Testis (tissue), 2 donors: ENCODE measurements around the gene SLC37A1.

ENCODE experiments used
- CTCF ChIP-seq, 3 experiments: fragments of 450-650 bp in 2 of 3; fragments of 200-600 bp in 1 of 3; sonication (generic) in 1 of 3; IDR thresholded peaks; one replicate each; pipeline ENCODE4 v1.5.1; 2016 to 2019; ENCODE audit warnings: antibody characterized with exemption in 3 of 3, mild to moderate bottlenecking in 2 of 3, moderate library complexity in 1 of 3
- POLR2A ChIP-seq: fragments of 450-650 bp; IDR thresholded peaks from one replicate; pipeline ENCODE4 v1.6.1; 2017; ENCODE audit warnings: antibody characterized with exemption, mild to moderate bottlenecking, moderate library complexity

GRCh38 chr21:42572906-42573495 is 59.3 kb downstream of the SLC37A1 start:
- no peak for TF ChIP-seq CTCF (IDR thresholded peaks at IDR 0.05)
- TF ChIP-seq POLR2A: no peak
